ENCODE results near the gene SPRN. TPM values are rescaled to one million over a fixed set of nuclear protein-coding genes. Genes with fewer than 3 reads are reported as not detected.

Gene SPRN, protein sequence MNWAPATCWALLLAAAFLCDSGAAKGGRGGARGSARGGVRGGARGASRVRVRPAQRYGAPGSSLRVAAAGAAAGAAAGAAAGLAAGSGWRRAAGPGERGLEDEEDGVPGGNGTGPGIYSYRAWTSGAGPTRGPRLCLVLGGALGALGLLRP
- total RNA-seq = 0.59 and 1.6 TPM in 2 replicates

DNA sequence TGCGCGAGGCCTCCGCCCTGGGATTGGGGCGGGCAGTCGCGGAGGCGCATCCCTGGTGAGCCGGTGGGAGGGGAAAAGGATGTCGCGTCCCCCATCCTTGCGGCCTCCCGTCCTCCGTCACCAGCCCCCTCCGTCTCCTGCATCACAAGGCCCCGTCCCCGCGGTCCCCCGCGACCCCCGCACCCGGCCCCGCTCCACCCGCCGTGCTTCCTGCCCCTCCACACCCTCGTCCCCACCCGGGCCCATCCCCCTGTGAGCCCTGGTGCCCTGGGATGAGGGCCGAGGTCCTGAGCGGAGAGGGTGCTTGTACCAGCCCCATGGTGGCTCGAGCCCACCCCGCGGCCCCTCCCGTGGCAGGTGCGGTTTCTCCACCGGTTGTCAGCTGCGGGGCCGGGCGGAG, at the start of gene SPRN:
TSS of gene SPRN (minus strand) at position 25 of the 400 bp plus-strand sequence. CDS start 944 bp downstream, outside the sequence.

DNA sequence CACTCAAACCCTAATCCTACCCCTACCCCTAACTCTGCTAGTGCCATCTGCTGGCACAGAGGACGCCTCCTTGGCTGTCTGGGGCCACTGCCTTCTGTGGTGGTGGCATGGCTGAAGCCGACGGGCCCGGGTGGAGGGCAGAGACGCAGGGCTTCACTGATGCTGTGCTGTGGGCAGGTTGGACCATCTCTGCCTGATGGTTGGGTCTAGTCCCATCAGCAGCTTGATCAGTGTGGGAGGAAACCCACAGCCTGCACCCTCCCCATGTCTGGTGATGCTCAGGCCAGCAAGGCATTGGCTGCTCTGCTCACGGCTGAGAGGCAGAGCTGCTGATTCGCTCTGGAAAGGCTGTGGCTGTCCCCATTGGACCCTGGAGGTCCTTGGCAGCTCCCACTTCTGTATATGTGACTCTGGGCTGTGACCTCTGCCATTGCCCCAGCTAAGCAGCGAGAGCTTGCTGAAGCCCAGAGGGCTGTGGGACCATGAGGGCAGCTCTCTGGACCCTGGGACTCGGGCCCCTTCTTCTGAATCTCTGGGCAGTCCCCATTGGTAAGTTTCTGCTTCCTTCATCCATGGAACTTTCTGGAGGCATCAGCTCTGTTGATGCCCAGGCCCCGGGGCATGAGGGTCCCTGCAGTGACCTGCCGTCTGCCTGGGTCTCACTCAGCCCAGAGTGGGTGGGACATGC, 29.2 kb upstream of the SPRN start, which contains the start of gene SCART1:
TSS of gene SCART1 (plus strand) at position 430 of the 688 bp plus-strand sequence. CDS start at position 483, 53 bp downstream.

DNA sequence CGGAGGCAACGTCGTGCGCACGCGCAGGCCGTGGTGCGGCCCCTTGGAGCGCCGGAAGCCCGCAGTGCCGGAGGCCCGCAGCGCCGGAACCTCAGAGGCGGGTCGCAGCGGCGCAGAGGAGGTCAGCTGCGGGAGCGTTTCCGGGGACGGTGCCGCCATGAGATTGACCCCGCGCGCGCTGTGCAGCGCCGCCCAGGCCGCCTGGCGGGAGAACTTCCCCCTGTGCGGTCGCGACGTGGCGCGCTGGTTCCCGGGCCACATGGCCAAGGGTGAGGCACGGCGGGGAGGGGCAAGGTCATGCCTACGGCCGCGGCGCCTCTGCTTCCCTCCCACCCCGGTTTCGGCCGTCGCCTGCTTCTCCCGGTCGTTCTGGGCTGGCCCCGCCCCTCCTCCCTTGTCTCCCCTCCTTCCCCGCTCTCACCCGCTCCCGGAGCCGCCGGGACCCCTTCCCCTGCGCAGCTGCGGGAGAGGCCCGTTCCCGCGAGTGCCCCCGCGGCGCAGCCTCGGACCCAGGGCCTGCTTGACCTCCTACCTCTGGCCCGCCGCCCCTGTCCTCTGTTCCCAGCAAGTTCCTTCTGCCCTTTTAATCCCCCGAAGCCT, 30.3 kb downstream of the SPRN start, which contains the start of gene MTG1:
TSS of gene MTG1 (plus strand) at position 94 of the 600 bp plus-strand sequence. CDS start at position 158, 64 bp downstream.

DNA sequence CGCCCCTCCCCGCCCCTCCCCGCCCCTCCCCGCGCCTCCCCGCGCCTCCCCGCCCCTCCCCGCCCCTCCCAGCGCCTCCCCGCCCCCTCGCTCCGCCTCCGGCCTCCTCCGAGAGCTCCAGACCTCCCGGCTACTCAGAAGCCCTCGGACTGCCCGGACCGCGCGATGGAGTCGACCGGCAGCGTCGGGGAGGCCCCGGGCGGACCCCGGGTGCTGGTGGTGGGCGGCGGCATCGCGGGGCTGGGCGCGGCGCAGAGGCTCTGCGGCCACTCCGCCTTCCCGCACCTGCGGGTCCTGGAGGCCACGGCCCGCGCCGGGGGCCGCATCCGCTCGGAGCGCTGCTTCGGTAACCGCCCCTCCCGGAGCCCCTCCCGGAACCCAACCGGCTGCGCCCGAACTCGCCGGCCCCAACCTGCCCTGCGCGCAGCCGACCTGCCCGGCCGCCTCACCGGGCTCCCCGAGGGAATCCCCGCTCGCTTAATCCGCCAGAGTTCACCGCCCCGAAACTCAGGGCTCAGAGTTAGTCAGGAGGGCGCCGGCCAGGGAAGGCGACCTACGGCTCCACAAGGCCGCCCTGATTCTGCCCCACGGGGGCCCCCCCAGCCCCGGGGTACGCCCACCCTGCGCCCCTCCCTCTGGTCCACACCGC, 45.1 kb downstream of the SPRN start, which contains the start of gene PAOX:
TSS of gene PAOX (plus strand) at position 111 of the 649 bp plus-strand sequence. CDS start at position 166, 55 bp downstream.

DNA sequence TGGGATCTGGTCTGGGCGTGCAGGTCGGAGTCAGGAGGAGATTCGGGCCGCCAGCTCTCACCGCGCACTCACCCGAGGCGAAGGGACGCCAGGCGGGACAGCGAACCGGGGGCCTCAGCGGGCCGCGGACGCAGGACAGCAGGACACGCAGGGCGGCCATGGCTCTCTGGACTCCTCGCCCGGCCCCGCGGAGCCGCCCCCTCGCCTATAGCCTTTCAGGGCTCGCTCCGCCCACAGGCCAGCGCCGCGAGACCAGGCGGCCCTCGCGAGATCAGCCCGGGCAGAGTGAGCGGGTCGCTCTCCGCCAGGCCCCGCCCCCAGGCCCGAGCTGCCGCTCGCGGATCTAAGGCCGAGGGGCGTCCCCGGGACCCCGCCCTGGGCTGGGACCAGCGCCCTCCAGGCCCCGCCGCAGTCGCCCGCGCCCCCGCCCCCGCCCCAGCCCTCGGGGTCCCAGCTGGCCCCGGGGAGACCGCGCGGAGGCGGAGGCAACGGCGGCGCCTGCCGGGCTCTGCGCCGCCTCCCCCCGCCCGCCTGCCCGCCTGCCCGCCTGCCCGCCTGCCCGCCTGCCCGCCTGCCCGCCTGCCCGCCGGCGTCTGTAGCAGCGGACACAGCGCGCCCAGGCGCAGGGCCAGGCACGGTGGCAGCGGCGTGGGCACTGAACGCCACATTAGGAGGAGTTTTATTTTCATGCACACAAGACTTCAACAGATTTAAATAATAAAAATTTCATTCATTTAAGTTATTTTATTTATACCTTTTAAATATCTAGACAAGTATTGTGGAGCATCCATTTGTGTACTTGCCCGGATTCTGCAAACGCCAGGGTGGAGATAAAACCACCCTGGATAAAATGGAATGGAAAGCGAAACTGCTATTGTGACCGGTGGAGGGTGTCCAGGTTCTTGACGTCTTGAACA, 51.0 kb downstream of the SPRN start, which contains the start of gene ECHS1:
TSS of gene ECHS1 (minus strand) at position 181 of the 917 bp plus-strand sequence. CDS start at position 160, 21 bp downstream.

Other genes with a start within 250 kb of the SPRN start
- gene UTF1, start 194.4 kb downstream of the SPRN start, total RNA-seq = not detected in 2 replicates
- not detected in 2 replicates for gene VENTX, start 186.8 kb downstream of the SPRN start, total RNA-seq
- gene ADAM8, start 147.8 kb downstream of the SPRN start, total RNA-seq = 1.2 and 4.3 TPM in 2 replicates
- 51.1 and 64.4 TPM in 2 replicates for gene TUBGCP2, start 115.8 kb downstream of the SPRN start, total RNA-seq
- gene ZNF511, start 115.7 kb downstream of the SPRN start, total RNA-seq = 14.1 and 16.0 TPM in 2 replicates
- gene CALY, start 87.7 kb downstream of the SPRN start, total RNA-seq = 0.23 and 0.30 TPM in 2 replicates
- gene PRAP1, start 77.3 kb downstream of the SPRN start, total RNA-seq = not detected in 2 replicates
- gene FUOM, start 66.6 kb downstream of the SPRN start, total RNA-seq = 7.5 and 12.8 TPM in 2 replicates
- gene ECHS1, start 51.3 kb downstream of the SPRN start, total RNA-seq = 57.3 and 62.9 TPM in 2 replicates
- gene PAOX, start 45.4 kb downstream of the SPRN start, total RNA-seq = 5.4 and 5.6 TPM in 2 replicates
- 22.9 and 26.1 TPM in 2 replicates for gene MTG1, start 30.5 kb downstream of the SPRN start, total RNA-seq
- 1.5 and 2.7 TPM in 2 replicates for gene SCART1, start 29.3 kb upstream of the SPRN start, total RNA-seq
- 0.60 and 0.89 TPM in 2 replicates for gene CYP2E1, start 102.7 kb upstream of the SPRN start, total RNA-seq
- not detected in 2 replicates for gene SYCE1, start 141.0 kb upstream of the SPRN start, total RNA-seq
- gene FRG2B, start 202.2 kb upstream of the SPRN start, total RNA-seq = not detected in 2 replicates

Data from smooth muscle cell of the umbilical artery (primary cell).